H1 (cell line): ENCODE results near the gene OR2A12. TPM values are rescaled to one million over a fixed set of nuclear protein-coding genes. Genes with fewer than 3 reads are reported as not detected.

ENCODE experiments used
- CTCF ChIA-PET: fragments of 300-600 bp; sonication (Branson Sonifier 250); formaldehyde crosslinking; loops from one replicate; lab custom pipeline; 2021; ENCODE audit not compliant: partially characterized antibody; lab: Charles Lee
- POLR2A ChIA-PET: fragments of 300-600 bp; sonication (Branson Sonifier 250); formaldehyde crosslinking; loops from one replicate; lab custom pipeline; 2021; ENCODE audit warnings: inconsistent platforms; ENCODE audit not compliant: partially characterized antibody; lab: Charles Lee
- DNase-seq, 2 experiments: peaks; one replicate each; pipeline versions ENCODE4 v3.0.0 to v3.0.0-alpha.2; 2010 to 2022; ENCODE audit warnings: low spot score in 2 of 2, low read depth in 1 of 2, mixed read lengths in 1 of 2
- FAIRE-seq: peaks from 2 replicates; lab custom pipeline; 2011; peaks lifted over from hg19 to GRCh38; lab: Jason Lieb, UNC
- H2AFZ ChIP-seq: 2 replicates; pipeline ENCODE4 v1.8.1; 2012; ENCODE audit warnings: low read length, inconsistent platforms
- H2AK5ac ChIP-seq: 2 replicates; pipeline ENCODE4 v1.6.1; 2013; ENCODE audit warnings: low read depth, low read length
- H2BK120ac ChIP-seq: replicated peaks from 2 replicates; pipeline ENCODE3; 2013; ENCODE audit warnings: low read depth, low read length, inconsistent platforms
- H2BK12ac ChIP-seq: 2 replicates; pipeline ENCODE4 v1.6.1; 2013; ENCODE audit warnings: low read depth, low read length
- H2BK15ac ChIP-seq: 2 replicates; pipeline ENCODE4 v1.6.1; 2013; ENCODE audit warnings: low read length
- H2BK20ac ChIP-seq: 2 replicates; pipeline ENCODE4 v1.6.1; 2013; ENCODE audit warnings: low read length
- H2BK5ac ChIP-seq: 2 replicates; pipeline ENCODE4 v1.6.1; 2013; ENCODE audit warnings: low read depth, low read length
- H3K14ac ChIP-seq: 2 replicates; pipeline ENCODE4 v1.6.1; 2013; ENCODE audit warnings: inconsistent platforms; ENCODE audit not compliant: insufficient read length
- H3K18ac ChIP-seq: 2 replicates; pipeline ENCODE4 v1.6.1; 2013; ENCODE audit warnings: low read length; ENCODE audit errors: extremely low read depth
- H3K23ac ChIP-seq: 2 replicates; pipeline ENCODE4 v1.6.1; 2013; ENCODE audit warnings: inconsistent platforms; ENCODE audit not compliant: insufficient read length
- H3K23me2 ChIP-seq: 2 replicates; pipeline ENCODE4 v1.6.1; 2013; ENCODE audit warnings: low read depth, low read length
- H3K27ac ChIP-seq: 2 replicates; pipeline ENCODE4 v1.6.1; 2011; ENCODE audit warnings: low read depth, low read length, inconsistent platforms
- H3K27me3 ChIP-seq, 4 experiments: replicated peaks in 1 of 4; 1 replicate in 1 of 4; 2 replicates in 3 of 4; pipeline versions ENCODE4 v1.6.1 to v1.8.1; 2011 to 2013; ENCODE audit warnings: low read length in 3 of 4, mild to moderate bottlenecking in 3 of 4, inconsistent platforms in 2 of 4, mixed read lengths in 2 of 4, moderate library complexity in 1 of 4; ENCODE audit not compliant: control insufficient read depth in 3 of 4, insufficient read depth in 3 of 4; ENCODE audit errors: extremely low read depth in 1 of 4
- H3K36me3 ChIP-seq, 4 experiments: 2 replicates each; pipeline versions ENCODE4 v1.6.1 to v1.8.1; 2011 to 2013; ENCODE audit warnings: mild to moderate bottlenecking in 4 of 4, low read length in 3 of 4, moderate library complexity in 2 of 4, control low read depth in 1 of 4, inconsistent platforms in 1 of 4; ENCODE audit not compliant: insufficient read depth in 4 of 4, control insufficient read depth in 2 of 4
- H3K4ac ChIP-seq: replicated peaks from 2 replicates; pipeline ENCODE3; 2013; ENCODE audit warnings: low read length, low read depth, mixed read lengths, inconsistent platforms; ENCODE audit not compliant: insufficient read length
- H3K4me1 ChIP-seq, 4 experiments: replicated peaks in 1 of 4; 1 replicate in 1 of 4; 2 replicates in 3 of 4; pipeline versions ENCODE4 v1.6.1 to v1.8.1; 2011 to 2013; ENCODE audit warnings: low read length in 3 of 4, inconsistent platforms in 2 of 4, mixed read lengths in 1 of 4; ENCODE audit not compliant: insufficient read depth in 4 of 4, control insufficient read depth in 3 of 4
- H3K4me2 ChIP-seq, 2 experiments: 2 replicates each; pipeline versions ENCODE4 v1.6.1 to v1.8.1; 2011 to 2013; ENCODE audit warnings: low read depth in 2 of 2, low read length in 2 of 2, control low read depth in 1 of 2, inconsistent platforms in 1 of 2, mild to moderate bottlenecking in 1 of 2; ENCODE audit not compliant: insufficient read depth in 1 of 2
- H3K4me3 ChIP-seq, 4 experiments: fragments of 200-600, 300-600 bp in 1 of 4; sonication (generic), shearing (Covaris generic), sonication (Bioruptor Twin) in 1 of 4; 2 replicates each; pipeline versions ENCODE4 v1.5.1 to v1.8.1; 2011 to 2016; ENCODE audit warnings: low read length in 4 of 4, low read depth in 3 of 4, control low read depth in 2 of 4, inconsistent platforms in 2 of 4, mild to moderate bottlenecking in 2 of 4, mixed read lengths in 1 of 4, moderate library complexity in 1 of 4; ENCODE audit not compliant: insufficient read depth in 2 of 4; ENCODE audit errors: extremely low read depth in 1 of 4
- H3K56ac ChIP-seq: replicated peaks from 2 replicates; pipeline ENCODE3; 2013; ENCODE audit warnings: low read depth, mild to moderate bottlenecking, mixed read lengths, low read length, inconsistent platforms; ENCODE audit not compliant: insufficient read length
- H3K79me1 ChIP-seq: 2 replicates; pipeline ENCODE4 v1.6.1; 2013; ENCODE audit warnings: low read depth, low read length, control low read depth
- H3K79me2 ChIP-seq, 2 experiments: 2 replicates each; pipeline versions ENCODE4 v1.6.1 to v1.8.1; 2012 to 2013; ENCODE audit warnings: low read length in 2 of 2, mild to moderate bottlenecking in 2 of 2, inconsistent platforms in 1 of 2; ENCODE audit not compliant: insufficient read depth in 2 of 2, control insufficient read depth in 1 of 2
- H3K9ac ChIP-seq, 4 experiments: replicated peaks in 1 of 4; 1 replicate in 1 of 4; 2 replicates in 3 of 4; pipeline versions ENCODE4 v1.6.1 to v1.8.1; 2011 to 2013; ENCODE audit warnings: low read depth in 3 of 4, low read length in 3 of 4, control low read depth in 2 of 4, mild to moderate bottlenecking in 2 of 4, moderate library complexity in 2 of 4, inconsistent platforms in 1 of 4; ENCODE audit errors: extremely low read depth in 1 of 4
- H3K9me3 ChIP-seq, 2 experiments: 2 replicates each; pipeline versions ENCODE4 v1.6.1 to v1.8.1; 2012 to 2013; ENCODE audit warnings: mild to moderate bottlenecking in 2 of 2, moderate library complexity in 2 of 2, control low read depth in 1 of 2, inconsistent platforms in 1 of 2, low read depth in 1 of 2, low read length in 1 of 2, mixed read lengths in 1 of 2; ENCODE audit not compliant: insufficient read depth in 2 of 2
- H4K20me1 ChIP-seq, 2 experiments: replicated peaks in 1 of 2; 2 replicates each; pipeline versions ENCODE3 to v1.8.1; 2011 to 2013; ENCODE audit warnings: inconsistent platforms in 2 of 2, low read length in 2 of 2, mild to moderate bottlenecking in 1 of 2; ENCODE audit not compliant: insufficient read depth in 2 of 2, control insufficient read depth in 1 of 2
- H4K5ac ChIP-seq: 2 replicates; pipeline ENCODE4 v1.6.1; 2013; ENCODE audit warnings: low read length, low read depth, mixed read lengths, inconsistent platforms; ENCODE audit not compliant: insufficient read length
- H4K8ac ChIP-seq: 2 replicates; pipeline ENCODE4 v1.8.0; 2013; ENCODE audit warnings: mild to moderate bottlenecking, moderate library complexity, low read length, inconsistent platforms; ENCODE audit not compliant: insufficient read depth; ENCODE audit errors: extremely low read depth
- H4K91ac ChIP-seq: replicated peaks from 2 replicates; pipeline ENCODE3; 2013; ENCODE audit warnings: low read length, mixed read lengths, inconsistent platforms; ENCODE audit not compliant: insufficient read length
- CEBPB ChIP-seq: IDR thresholded peaks from 2 replicates; pipeline ENCODE4 v1.6.1; 2012; ENCODE audit warnings: low read depth, low read length
- POLR2A ChIP-seq, 2 experiments: IDR thresholded peaks; 1 replicate in 1 of 2; 2 replicates in 1 of 2; pipeline ENCODE4 v1.6.1; 2011; ENCODE audit warnings: low read depth in 2 of 2, low read length in 2 of 2, mild to moderate bottlenecking in 2 of 2; ENCODE audit errors: control extremely low read depth in 1 of 2
- RFX5 ChIP-seq: IDR thresholded peaks from 2 replicates; pipeline ENCODE4 v1.6.1; 2011; ENCODE audit warnings: low read depth, low read length, improper control_type of control experiment, borderline replicate concordance
- SIRT6 ChIP-seq: IDR thresholded peaks from one replicate; pipeline ENCODE4 v1.7.1; 2012; ENCODE audit warnings: low read length, inconsistent platforms
- WGBS, 2 experiments: shearing (Covaris generic) in 1 of 2; methylation state at CpG; one replicate each; pipeline versions ENCODE4 v1.1.6 to v1.1.7; 2013 to 2015; ENCODE audit warnings: low lambda C conversion rate in 2 of 2, mixed read lengths in 2 of 2, inconsistent platforms in 1 of 2, low coverage in 1 of 2, missing lambda C conversion rate in 1 of 2; ENCODE audit not compliant: insufficient replicate concordance in 2 of 2, insufficient coverage in 1 of 2, insufficient read length in 1 of 2; ENCODE audit errors: extremely low coverage in 1 of 2, missing lambda C conversion rate in 1 of 2; 5-methylcytosine and 5-hydroxymethylcytosine counted together
- polyA plus RNA-seq, 7 experiments: library from polyadenylated mRNA; depleted of rRNA in 3 of 7; stranded (reverse) in 5 of 7; unstranded in 2 of 7; fragments of >200 nt in 5 of 7; fragments of 200-250 nt in 2 of 7; gene quantifications; 1 replicate in 5 of 7; 2 replicates in 1 of 7; 4 replicates in 1 of 7; pipeline versions ENCODE4 v1.2.1 to v1.2.3, GENCODE V29; 2011 to 2013; ENCODE audit warnings: missing spikeins in 2 of 7, mixed read lengths in 2 of 7
- total RNA-seq: library from RNA; stranded (reverse); fragmentation: NEBNext Ultra II Directional; extraction: Animal tissue kit (Norgen Biotek cat#: 25700); gene quantifications from 2 replicates; pipeline ENCODE4 v1.2.1, GENCODE V29; 2021

The OR2A12 gene
- total and polyA plus RNA-seq, 2 of the 8 experiments (the other 6 are each of a cell fraction or from before 2014, with no cell fraction given): not detected

DNA sequence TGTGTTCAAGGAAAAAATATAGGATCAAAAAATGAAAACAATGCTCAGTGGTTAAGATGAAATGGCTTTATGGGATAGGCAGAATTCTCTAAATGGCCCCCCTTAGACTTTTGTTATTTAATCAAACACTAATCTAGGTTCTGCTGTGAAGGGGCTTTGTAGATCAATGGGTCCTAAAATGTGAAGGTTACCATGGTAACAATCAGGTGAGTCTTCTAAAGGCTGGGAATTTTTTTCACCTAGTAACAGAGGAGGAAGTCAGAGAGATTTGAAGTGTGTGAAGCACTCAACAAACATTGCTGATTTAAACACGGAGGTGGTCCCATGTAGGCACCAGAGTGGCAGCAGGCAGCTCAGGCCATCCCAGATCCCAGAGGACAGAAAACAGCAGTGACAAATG lies 48.0 kb downstream of the OR2A12 start:
- H4K5ac ChIP-seq: no peak overlapping the region
- no peak for DNase-seq
- FAIRE-seq: no peak
- no peak overlapping the region for H2BK15ac ChIP-seq
- no peak overlapping the region for H3K56ac ChIP-seq
- no peak overlapping the region for H3K4me2 ChIP-seq
- H3K9ac ChIP-seq: no peak overlapping the region
- ChIA-PET CTCF (no interaction called here), POLR2A (no interaction called here)
- H4K20me1 ChIP-seq: no peaks in the 10 kb centered on the region
- no peak overlapping the region for H2BK5ac ChIP-seq
- no peak overlapping the region for H2BK12ac ChIP-seq
- no peak overlapping the region for H4K8ac ChIP-seq
- no peaks in the 10 kb centered on the region for H3K9me3 ChIP-seq
- no peak overlapping the region for H3K27ac ChIP-seq
- no peaks in the 10 kb centered on the region for H3K4me1 ChIP-seq
- H3K79me2 ChIP-seq: no peaks in the 10 kb centered on the region
- no peak overlapping the region for H3K23ac ChIP-seq
- H3K14ac ChIP-seq: no peak overlapping the region
- no peak overlapping the region for H3K18ac ChIP-seq
- TF ChIP-seq POLR2A (IDR thresholded peaks at IDR 0.05; ENCODE audit: control extremely low read depth in 1 of 2, low read depth in 2 of 2, low read length in 2 of 2) (no peak), SIRT6 (no peak), CEBPB (no peak), RFX5 (0 out of 2 replicates have a peak, but pooled peaks have one; percentile 33)
- H4K91ac ChIP-seq: no peak overlapping the region
- H3K4me3 ChIP-seq: no peak overlapping the region
- no peak overlapping the region for H2BK120ac ChIP-seq
- H3K27me3 ChIP-seq: no peaks in the 10 kb centered on the region
- H3K36me3 ChIP-seq: no peaks in the 10 kb centered on the region
- no peak overlapping the region for H2AFZ ChIP-seq
- no peaks in the 10 kb centered on the region for H3K23me2 ChIP-seq
- no peak overlapping the region for H2BK20ac ChIP-seq
- WGBS, 2 experiments: 82% methylated on average over 1 of the region's 1 CpG; no CpG with 5 or more reads in 1 of the 2 experiments
- no peak overlapping the region for H2AK5ac ChIP-seq
- H3K4ac ChIP-seq: no peak overlapping the region
- no peaks in the 10 kb centered on the region for H3K79me1 ChIP-seq
